GM12891 (cell line): Measurements from ENCODE around the gene ARHGAP15.

Source experiments
- PAX5 ChIP-seq: IDR thresholded peaks from 2 replicates; pipeline ENCODE4 v1.6.1; 2011; ENCODE audit warnings: low read length, moderate library complexity, mild to moderate bottlenecking; ENCODE audit not compliant: insufficient read depth, severe bottlenecking
- POLR2A ChIP-seq: IDR thresholded peaks from 2 replicates; pipeline ENCODE4 v1.6.1; 2011; ENCODE audit warnings: low read depth, low read length, control low read depth
- POLR2AphosphoS5 ChIP-seq: IDR thresholded peaks from 2 replicates; pipeline ENCODE4 v1.6.1; 2011; ENCODE audit warnings: low read depth, low read length, control low read depth
- SPI1 ChIP-seq: IDR thresholded peaks from 2 replicates; pipeline ENCODE4 v1.6.1; 2011; ENCODE audit warnings: low read depth, low read length, control low read depth
- TAF1 ChIP-seq: IDR thresholded peaks from 2 replicates; pipeline ENCODE4 v1.6.1; 2011; ENCODE audit warnings: low read depth, low read length, control low read depth

GRCh38 chr2:143716522-143716921 lies 587.3 kb downstream of the ARHGAP15 start:
- TF ChIP-seq POLR2AphosphoS5 = no peak
- no peak for TF ChIP-seq POLR2A
- no peak for TF ChIP-seq TAF1
- TF ChIP-seq SPI1 = no peak
- no peak for TF ChIP-seq PAX5
